GM18909 (cell line): ENCODE data around the gene EFNA4.

Source experiments
- ATAC-seq: cut with Tn5 transposase; IDR thresholded peaks from one replicate; pipeline ENCODE4 v1.9.1; 2021; ENCODE audit warnings: mild to moderate bottlenecking; ENCODE audit not compliant: unreplicated experiment, poor library complexity

EFNA4 gene

DNA sequence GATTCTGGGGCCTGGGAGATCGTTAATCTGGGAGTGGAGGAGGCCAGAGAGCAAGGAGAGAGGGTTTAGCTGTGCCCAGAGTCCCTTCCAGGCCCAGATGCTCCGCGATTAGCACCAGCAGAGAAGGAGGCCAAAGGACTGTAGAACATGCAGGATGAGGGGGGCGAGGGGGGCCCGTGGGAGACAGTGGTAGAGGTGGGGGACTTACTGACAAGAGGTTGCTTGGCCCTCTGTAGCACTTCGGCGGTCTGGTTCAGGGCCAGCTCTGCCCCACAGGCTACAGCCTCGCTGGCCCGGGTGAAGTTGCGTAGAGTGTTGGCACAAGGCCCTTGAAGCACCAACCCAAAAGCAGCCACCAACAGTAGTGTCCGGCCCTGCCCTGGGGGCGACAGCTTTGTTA lies 30.7 kb upstream of the EFNA4 start:
- ATAC-seq: no peak

DNA sequence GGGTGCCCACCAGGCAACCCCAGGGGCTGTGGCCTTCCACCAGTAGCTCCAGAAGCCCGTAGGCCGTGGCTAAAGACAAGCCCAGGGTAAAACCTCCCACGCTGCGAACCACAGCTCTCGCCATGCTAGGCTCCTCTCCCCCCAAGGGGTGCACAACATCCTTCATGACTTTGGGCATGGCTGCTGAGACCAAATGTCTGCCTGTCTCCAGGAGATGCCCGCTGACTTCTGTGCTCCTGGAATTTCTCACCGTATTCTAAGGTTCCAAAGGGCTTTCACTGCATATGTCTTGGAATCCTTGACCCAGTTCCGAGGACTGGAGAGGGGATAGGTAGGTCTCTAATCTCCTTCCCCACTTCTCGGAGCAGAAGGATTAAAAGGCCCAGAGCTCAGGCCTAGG lies 30.0 kb upstream of the EFNA4 start, which contains the start of the genes DCST1 and DCST2:
TSS of gene DCST1 (plus strand) at position 301 of the 400 bp plus-strand sequence. CDS start 213 bp downstream, outside the sequence.
TSS of gene DCST2 (minus strand) at position 258 of the 400 bp plus-strand sequence. CDS start at position 178, 80 bp downstream.
- no peak for ATAC-seq

DNA sequence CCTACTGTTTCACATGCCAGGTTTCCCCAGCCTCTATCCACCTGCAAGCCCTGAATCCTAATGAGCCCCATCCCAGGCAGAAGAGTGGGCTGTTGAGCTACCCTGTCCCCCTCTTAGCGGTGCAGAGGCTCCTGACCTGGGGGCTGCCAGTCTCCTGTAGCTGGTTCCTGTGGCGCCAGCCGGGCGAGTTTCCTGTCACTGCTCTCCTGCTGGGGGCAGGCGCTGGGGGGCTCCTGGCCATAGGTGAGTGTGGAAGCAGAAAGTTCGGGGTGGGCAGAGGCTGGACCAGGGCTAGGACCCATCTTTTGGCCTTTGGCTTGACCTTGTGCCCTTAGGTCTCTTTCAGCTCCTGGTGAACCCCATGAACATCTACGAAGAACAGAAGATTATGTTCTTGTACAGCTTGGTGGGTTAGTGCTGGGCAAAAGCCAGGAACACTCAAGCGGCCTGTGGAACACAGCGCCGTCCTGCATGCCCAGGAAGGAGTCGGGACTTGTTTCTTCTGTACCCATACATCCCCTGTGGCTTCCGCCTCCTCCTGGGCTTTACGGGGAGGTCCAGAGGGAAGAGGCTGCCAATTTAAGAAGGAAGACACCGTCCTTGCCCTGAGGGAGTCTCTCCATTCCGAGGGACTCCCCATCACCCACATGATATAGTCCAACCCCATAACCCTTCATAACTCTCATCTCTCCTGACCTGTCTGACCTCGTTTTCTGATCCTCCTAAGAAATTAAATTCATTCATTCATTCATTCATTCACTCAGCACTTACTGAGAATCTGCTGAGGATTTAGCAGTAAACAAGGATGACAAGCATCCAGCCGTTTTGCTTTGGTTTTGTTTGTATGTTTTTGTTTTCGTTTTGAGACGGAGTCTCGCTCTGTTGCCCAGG lies 29.0 kb upstream of the EFNA4 start:
- no peak for ATAC-seq

DNA sequence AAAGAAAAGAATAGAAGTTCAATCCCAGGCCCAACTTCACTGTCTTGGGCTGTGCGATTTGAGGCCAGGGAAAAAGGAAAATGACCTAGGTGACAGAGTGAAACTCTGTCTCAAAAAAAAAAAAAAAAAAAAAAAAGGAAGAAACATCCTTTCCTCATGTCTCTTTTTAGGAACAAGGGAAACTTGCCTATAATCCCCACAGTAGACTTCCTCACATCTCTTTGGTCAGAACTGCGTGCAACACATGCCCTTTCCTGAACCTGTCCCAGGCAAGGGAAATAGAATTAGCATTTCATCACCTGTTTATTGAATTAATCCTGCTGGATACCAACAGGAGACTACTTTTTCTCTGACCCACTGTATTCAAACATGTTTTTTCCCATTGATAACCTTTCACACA lies 27.6 kb upstream of the EFNA4 start:
- ATAC-seq: no peak

DNA sequence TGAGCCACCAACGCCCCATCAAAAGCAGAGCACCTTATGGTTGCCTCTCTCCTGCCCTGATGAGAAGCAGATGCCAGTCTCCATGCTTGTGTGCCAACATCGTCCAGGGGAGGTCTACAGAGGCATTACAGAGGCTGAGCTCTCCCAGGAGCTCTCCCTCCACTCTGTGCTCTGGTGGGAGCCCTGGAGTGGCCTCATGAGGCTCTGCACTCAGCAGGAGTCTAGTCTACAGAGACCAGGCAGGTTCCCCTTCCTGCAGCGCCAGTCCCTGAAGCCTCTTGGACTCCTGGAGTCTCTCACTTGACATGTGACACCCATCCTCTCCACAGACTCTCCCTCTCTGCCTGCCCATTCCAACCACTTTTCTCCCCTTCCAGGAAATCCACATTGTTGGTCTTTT lies 26.5 kb upstream of the EFNA4 start:
- ATAC-seq: no peak

DNA sequence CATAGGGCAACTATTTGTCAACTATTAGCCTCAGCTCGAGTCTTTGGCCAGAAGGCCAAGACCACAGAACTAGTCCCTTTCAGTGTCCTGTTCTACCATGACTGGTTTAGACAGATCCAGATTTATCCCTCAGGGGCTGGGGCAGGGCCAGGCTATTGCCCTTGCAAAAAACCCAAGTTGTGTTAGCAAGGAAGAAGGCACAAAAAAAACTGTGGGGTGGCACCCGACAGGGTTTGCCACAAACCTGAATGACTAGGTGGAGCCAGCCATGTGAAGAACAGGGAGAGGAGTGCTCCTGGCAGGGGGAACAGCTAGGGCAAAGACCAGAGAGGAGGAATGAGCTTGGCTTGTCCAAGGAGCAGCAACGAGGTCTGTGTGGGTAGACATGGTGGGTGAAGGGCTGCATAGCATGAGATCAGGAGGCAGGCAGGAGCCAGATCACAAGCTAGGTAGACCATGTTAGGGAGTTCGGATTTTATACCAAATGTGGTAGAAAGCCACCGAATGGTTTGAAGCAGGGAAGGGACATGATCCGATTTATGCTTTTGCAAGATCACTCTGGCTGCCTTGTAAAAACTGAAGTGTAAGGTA lies 25.6 kb upstream of the EFNA4 start:
- no peak for ATAC-seq

DNA sequence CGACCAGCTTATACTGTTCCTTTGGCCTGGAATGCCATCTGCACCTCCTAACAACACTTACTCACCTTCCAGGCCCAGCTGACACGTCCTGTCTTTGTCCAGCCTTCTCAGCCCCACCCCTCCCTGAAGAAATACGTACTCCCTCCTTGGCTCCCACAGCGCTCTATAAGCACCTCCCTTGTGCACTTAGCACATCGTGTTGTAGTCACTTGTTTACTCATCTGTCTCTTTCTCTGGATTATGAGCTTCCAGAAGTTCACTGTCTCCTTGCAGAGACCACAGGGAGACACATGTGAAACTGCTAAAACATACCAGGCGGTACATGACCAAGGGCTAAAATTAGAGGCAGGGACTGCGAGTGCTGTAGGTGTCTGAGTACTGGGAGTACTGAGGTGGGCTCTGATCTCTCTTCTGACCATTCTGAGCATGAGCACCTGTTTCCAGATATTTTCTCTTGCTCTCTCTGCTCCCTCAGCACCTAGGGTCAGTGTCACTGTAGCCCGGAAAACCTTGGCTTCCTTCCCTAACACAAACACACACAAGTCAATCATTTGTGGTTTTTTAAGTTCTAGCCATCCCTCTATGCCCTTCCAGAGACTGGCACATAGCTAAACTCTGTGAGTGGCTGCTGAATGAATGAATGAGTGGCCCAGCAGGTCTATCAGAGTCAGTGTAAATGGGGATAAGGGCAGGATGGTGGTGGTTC lies 24.8 kb upstream of the EFNA4 start:
- no peak for ATAC-seq

DNA sequence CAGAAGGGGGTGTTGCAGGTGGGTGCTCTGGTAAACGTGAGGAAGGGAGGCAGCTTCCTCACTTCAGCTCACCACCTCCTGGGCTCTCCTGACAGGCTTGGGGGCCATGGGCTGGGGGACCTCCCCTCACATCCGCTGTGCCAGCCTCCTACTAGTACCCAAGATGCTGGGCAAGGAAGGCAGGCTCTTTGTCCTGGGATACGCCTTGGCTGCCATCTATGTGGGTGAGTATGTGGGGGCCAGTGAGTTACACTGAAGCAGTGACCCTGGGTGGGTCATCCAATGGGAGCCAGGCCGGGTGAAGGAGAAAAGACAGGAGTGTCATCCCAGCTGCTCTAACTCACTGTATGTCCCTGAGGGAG lies 24.3 kb upstream of the EFNA4 start:
- ATAC-seq: no peak

DNA sequence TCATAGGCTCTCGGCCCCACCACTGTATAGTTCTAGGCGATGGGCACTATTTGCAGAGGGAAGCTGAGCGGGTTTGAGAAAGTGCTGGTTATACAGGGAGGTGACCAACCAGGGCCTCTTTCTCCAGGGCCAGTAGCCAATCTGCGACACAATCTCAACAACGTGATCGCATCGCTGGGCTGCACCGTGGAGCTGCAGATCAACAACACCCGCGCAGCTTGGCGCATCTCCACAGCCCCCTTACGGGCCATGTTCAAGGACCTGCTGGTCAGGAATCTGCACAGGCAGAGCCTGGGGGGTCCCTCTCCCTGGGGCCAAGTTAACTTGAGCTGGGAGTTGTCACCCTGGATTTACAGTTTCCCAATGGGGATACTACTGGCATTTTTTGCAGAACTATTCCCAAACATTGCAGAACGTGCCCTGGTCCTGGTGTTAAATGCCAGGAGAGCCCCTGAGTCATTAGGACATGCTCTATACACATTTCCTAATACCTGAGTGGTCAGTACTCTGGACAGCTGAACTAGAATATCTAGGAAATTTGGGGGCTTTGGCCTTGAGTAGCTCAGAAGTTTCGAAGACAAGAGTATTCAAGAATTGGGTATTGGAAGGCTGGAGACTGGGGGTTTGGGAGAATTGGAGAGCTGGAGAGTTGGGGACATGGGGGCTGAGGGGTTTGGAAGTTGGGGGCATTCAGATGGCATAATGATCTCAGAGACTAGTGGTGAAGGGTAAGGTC lies 23.0 kb upstream of the EFNA4 start:
- no peak for ATAC-seq

DNA sequence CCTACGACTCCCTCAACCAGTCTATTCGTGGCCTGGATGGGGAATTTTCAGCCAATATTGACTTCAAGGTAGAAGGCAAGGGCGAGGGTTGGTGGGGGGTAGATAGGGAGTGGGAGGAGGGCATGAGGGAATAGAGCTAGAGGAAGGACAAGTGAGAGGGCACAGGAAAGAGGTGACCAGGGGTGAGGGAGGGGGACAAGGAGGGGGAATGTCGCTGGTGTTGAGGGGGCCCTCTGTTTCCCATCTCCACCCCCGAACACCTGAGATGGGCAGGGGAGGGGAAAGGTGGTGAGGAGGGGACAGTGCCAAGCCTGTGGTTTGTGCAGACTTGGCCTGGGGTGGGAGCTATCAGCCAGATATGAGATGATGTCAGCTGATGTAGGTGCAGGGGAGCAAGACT lies 20.8 kb upstream of the EFNA4 start:
- ATAC-seq: no peak

DNA sequence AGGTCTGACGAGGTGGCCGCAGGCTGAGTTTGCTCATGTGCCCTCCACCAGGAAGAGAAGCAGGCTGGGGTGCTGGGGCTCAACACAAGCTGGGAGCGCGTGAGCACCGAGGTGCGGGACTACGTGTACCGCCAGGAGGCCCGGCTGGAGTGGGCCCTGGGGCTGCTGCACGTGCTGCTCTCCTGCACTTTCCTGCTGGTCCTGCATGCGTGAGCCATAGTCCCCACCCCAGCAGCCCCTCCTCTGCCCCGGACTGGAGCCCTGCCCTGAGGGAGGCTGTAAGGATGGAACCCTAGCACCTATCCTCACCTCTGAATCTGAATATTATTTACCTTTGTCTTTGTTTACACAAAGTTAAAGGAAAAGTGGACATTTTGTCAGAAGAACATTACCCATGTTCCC lies 20.2 kb upstream of the EFNA4 start:
- ATAC-seq: no peak

DNA sequence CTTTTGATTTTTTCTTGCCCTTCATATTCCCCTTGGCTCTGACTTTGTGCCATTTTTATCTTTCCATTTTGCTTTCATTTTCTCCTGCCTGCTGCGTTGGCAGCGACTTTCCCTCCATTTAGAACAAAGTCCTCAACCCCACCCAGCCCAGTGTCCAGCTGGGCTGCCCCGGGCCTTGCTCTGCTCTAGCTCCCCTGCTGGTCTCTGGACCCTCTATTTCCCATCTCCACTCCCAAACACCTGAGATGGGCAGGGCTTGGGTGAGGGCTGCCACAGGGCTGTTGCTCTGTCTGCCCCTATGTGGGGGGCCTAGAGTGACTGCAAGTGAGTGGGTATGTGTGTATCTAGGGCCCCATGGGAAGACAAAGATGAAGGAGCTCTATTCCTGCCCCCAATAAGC lies 19.7 kb upstream of the EFNA4 start:
- ATAC-seq: no peak

DNA sequence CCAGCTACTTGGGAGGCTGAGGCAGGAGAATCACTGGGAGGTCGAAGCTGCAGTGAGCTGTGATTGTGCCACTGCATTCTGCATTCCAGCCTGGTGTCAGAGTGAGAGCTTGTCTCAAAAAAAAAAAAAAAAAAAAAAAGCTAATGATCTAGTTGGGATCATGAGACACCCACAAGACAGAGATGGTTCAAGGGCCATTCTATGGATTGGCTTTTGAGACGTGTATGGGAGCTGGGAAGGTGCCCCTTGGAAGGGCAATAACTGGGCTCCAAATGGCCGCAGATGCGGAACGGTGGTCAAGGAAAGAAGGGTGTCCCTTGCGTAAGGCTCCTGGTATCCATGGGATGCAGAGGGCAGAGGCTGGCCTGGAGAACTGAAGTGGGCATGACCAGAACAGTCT lies 19.2 kb upstream of the EFNA4 start:
- ATAC-seq: no peak

DNA sequence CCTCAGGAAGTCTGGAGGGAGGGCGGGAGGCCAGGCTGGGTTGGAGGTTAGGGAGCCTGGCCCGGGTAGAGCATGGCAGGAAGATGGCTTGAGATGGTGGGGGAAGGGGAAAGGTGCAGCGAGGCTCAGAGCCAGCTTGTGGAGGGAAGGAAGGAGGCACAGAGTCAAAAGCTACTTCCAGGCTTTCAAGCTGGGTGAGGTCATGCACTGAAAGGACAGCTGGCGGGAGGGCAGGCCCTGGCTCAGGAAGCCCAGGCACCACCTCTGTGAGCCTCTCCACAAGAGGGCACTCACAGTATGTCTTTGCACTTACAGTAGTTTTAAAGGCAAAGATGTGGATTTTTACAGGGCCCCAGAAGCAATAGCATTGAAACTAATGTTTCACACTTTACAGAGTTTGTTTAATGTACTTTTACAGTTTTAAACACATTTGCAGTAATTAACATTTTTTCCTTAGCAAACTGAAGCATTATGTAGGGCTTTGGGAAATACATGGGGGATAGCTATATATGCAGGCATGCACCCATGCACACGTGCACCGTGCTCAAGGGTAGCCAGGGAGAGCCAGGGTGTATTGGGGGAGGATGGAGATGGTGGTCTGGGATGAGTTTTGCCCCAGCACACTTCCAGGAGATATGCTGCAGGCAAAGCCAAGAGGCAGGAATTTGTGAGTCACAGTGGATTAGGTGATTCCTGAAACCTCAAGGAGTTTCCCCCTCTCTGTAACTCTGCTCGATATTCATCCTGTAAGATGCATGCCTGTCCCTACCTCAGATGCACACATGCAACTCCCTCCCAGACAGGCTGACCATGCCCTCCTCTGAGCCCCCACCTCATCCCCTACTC lies 18.5 kb upstream of the EFNA4 start:
- no peak for ATAC-seq

DNA sequence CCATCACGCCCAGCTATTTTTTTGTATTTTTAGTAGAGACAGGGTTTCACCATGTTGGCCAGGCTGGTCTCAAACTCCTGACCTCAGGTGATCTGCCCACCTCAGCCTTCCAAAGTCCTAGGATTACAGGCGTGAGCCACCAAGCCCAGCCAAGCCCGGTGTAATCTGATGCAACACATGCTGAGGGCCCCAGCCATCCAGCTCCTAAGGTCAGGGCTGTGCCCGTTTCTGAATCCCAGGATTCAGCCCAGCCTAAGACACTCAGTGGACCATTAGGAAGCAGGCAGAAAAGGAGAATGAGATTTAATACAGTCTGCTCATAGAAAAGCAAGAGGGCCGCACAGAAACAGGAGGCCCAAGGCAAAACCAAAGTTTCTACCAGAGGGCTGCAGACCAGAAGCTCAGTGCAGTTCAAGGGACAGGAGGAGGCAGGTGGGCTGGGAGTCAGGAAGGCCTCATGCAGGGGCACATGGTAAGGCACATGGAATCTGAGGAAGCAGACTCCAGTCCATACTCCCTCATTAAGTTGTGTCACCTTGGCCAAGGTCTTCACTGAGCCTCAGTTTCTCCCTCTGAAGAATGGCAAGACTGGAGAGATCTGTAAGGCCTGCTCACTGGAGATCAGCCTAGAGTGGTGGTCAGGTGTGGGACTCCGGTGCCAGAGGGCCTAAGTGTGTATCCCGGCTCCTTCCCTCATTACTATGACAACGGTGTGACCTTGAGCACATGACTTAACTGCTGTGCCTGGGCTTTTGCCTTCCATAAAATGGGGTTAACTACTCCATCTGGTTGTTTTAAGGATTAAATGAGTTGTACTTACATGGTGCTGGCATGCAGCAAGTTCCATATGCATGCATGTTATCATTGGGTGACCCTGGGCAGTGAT lies 14.8 kb upstream of the EFNA4 start:
- ATAC-seq: no peak

DNA sequence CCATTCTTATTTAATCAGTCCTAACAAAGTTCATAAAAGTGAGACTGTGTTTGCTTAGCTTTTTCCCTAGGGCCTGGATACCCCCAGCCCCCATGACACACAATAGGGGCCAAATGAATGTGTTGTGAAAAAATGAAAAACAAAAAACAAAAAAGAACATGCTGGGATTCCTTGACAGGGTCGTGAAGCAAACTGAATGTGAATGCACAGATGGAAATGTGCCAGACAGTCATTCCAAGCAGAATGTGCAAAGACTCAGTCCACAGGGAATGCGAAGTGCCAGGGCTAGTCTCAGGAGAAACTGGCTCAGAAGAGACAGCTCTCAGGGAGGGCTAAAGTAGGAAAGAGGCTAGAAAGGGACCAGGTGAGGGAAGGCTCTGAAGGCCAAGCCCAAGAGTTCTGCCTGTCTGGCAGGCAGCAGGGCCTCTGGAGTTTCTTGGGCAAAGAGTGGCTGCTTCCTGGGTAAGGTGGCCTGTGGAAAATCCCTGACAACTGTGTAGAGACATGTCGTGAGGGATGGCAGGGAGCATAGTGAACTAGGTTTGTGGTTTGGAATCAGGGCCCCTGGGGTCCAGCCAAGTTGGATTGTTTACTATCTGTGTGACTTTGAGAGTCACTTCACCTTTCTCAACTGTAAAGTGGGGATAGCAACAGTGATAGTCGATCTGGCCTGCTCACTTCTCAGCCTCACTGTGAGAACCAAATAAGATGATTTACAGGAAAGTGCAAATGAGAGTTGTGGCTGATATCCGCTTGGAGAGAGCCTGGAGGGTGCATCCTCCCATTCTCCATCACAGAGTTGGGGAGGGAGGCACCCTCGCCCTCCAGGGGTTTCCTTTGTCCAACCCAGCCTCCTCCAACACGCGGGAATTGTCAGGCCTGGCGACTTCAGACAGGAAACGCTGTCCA lies 13.6 kb upstream of the EFNA4 start:
- no peak for ATAC-seq

DNA sequence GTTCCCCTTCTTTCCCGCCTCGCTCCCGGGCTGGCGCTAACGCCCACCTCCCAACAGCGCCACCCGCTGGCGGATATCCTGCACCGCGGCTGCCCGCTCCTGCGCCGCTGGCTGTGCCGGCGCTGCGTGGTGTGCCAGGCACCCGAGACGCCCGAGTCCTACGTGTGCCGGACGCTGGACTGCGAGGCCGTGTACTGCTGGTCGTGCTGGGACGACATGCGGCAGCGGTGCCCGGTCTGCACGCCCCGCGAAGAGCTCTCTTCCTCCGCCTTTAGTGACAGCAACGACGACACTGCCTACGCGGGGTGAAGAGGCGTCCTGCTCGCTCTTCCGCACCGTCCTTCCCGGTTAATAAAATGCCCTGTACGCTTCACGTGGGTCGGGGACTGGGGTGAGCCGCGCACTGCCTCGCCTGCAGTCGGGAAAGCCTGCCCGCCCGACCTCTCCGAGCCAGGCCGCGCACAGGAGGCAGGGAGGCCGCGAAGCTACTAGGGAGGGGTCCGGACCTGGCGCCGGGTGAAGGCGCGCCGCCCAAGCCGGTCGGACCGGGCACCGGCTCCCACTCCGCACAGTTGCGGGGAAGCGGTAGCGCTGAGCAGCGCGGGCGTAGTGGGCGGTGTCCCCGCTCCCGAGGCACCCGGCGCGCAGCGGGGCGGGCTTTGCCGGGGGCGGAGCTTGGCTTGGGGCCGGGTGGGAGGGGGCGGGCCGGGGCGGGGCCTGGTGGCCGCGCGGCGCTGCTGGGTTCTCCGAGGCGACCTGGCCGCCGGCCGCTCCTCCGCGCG lies 12.8 kb upstream of the EFNA4 start, which contains the start of gene ADAM15:
TSS of gene ADAM15 (plus strand) at position 757 of the 782 bp plus-strand sequence. CDS start 71 bp downstream, outside the sequence.
- peak; percentile 59 for ATAC-seq
